Trophoblast cell (in vitro differentiated cells and primary cell): Measurements from ENCODE around the gene GGT6.
A peak's percentile ranks its signal among the peaks of the same experiment; 100 is the strongest.

Source experiments
- DNase-seq, 2 donors: peaks; one replicate each; pipeline ENCODE4 v3.0.0-alpha.2; 2016
- H2AFZ ChIP-seq: 2 replicates; pipeline ENCODE4 v1.6.1; 2013; ENCODE audit warnings: low read length, moderate library complexity, mild to moderate bottlenecking; ENCODE audit not compliant: insufficient read depth, poor library complexity
- H2AK5ac ChIP-seq: 2 replicates; pipeline ENCODE4 v1.6.1; 2013; ENCODE audit warnings: mild to moderate bottlenecking, low read length
- H2BK120ac ChIP-seq: 2 replicates; pipeline ENCODE4 v1.6.1; 2013; ENCODE audit warnings: low read length, mild to moderate bottlenecking, moderate library complexity; ENCODE audit not compliant: insufficient read depth, poor library complexity
- H2BK12ac ChIP-seq: 2 replicates; pipeline ENCODE4 v1.6.1; 2013; ENCODE audit warnings: mild to moderate bottlenecking, low read length, moderate library complexity
- H2BK5ac ChIP-seq: 2 replicates; pipeline ENCODE4 v1.6.1; 2013; ENCODE audit warnings: low read length, low read depth, moderate library complexity, mild to moderate bottlenecking; ENCODE audit not compliant: poor library complexity
- H3K14ac ChIP-seq: 2 replicates; pipeline ENCODE4 v1.6.1; 2013; ENCODE audit warnings: mild to moderate bottlenecking, low read length
- H3K18ac ChIP-seq: 2 replicates; pipeline ENCODE4 v1.6.1; 2013; ENCODE audit warnings: mild to moderate bottlenecking, low read length
- H3K23ac ChIP-seq: 2 replicates; pipeline ENCODE4 v1.6.1; 2013; ENCODE audit warnings: low read length
- H3K27ac ChIP-seq: 2 replicates; pipeline ENCODE4 v1.5.1; 2013; ENCODE audit warnings: low read depth, mild to moderate bottlenecking, inconsistent platforms, low read length, moderate library complexity
- H3K27me3 ChIP-seq: 2 replicates; pipeline ENCODE4 v1.6.1; 2013; ENCODE audit warnings: inconsistent platforms, mild to moderate bottlenecking, low read length, moderate library complexity; ENCODE audit not compliant: insufficient read depth
- H3K36me3 ChIP-seq, 2 experiments: 1 replicate in 1 of 2; 2 replicates in 1 of 2; pipeline ENCODE4 v1.6.1; 2013; ENCODE audit warnings: low read length in 2 of 2, mild to moderate bottlenecking in 2 of 2, moderate library complexity in 1 of 2; ENCODE audit not compliant: insufficient read depth in 2 of 2, control insufficient read depth in 1 of 2
- H3K4ac ChIP-seq: 2 replicates; pipeline ENCODE4 v1.6.1; 2013; ENCODE audit warnings: low read depth, mild to moderate bottlenecking, low read length, moderate library complexity
- H3K4me1 ChIP-seq, 2 experiments: 1 replicate in 1 of 2; 2 replicates in 1 of 2; pipeline ENCODE4 v1.6.1; 2013; ENCODE audit warnings: low read length in 2 of 2, mild to moderate bottlenecking in 2 of 2, moderate library complexity in 1 of 2; ENCODE audit not compliant: insufficient read depth in 2 of 2, control insufficient read depth in 1 of 2
- H3K4me2 ChIP-seq: 2 replicates; pipeline ENCODE4 v1.6.1; 2013; ENCODE audit warnings: inconsistent platforms, mild to moderate bottlenecking, low read length, moderate library complexity
- H3K4me3 ChIP-seq: 2 replicates; pipeline ENCODE4 v1.5.1; 2013; ENCODE audit warnings: mild to moderate bottlenecking, low read depth, low read length, inconsistent platforms
- H3K79me1 ChIP-seq: one replicate; pipeline ENCODE4 v1.6.1; 2013; ENCODE audit warnings: low read length
- H3K79me2 ChIP-seq: 2 replicates; pipeline ENCODE4 v1.6.1; 2013; ENCODE audit warnings: low read length, mild to moderate bottlenecking; ENCODE audit not compliant: control insufficient read depth, insufficient read depth, poor library complexity
- H3K9ac ChIP-seq: 2 replicates; pipeline ENCODE4 v1.6.1; 2013; ENCODE audit warnings: mild to moderate bottlenecking, low read length
- H3K9me3 ChIP-seq: 2 replicates; pipeline ENCODE4 v1.6.1; 2013; ENCODE audit warnings: low read depth, mild to moderate bottlenecking, control low read depth, inconsistent platforms, low read length; ENCODE audit not compliant: insufficient read depth
- H4K12ac ChIP-seq: 2 replicates; pipeline ENCODE4 v1.6.1; 2013; ENCODE audit warnings: low read depth, mild to moderate bottlenecking, low read length, moderate library complexity
- H4K8ac ChIP-seq: 2 replicates; pipeline ENCODE4 v1.6.1; 2013; ENCODE audit warnings: low read depth, mild to moderate bottlenecking, low read length, moderate library complexity
- H4K91ac ChIP-seq: one replicate; pipeline ENCODE4 v1.6.1; 2013; ENCODE audit warnings: low read depth, mild to moderate bottlenecking, low read length, moderate library complexity
- WGBS: extraction: QIAGEN DNeasy Blood & Tissue Kit; methylation state at CpG from one replicate; pipeline ENCODE4 v1.1.7; 2013; ENCODE audit warnings: missing lambda C conversion rate; ENCODE audit not compliant: insufficient read length, insufficient coverage; ENCODE audit errors: extremely low coverage; 5-methylcytosine and 5-hydroxymethylcytosine counted together

Gene GGT6

DNA sequence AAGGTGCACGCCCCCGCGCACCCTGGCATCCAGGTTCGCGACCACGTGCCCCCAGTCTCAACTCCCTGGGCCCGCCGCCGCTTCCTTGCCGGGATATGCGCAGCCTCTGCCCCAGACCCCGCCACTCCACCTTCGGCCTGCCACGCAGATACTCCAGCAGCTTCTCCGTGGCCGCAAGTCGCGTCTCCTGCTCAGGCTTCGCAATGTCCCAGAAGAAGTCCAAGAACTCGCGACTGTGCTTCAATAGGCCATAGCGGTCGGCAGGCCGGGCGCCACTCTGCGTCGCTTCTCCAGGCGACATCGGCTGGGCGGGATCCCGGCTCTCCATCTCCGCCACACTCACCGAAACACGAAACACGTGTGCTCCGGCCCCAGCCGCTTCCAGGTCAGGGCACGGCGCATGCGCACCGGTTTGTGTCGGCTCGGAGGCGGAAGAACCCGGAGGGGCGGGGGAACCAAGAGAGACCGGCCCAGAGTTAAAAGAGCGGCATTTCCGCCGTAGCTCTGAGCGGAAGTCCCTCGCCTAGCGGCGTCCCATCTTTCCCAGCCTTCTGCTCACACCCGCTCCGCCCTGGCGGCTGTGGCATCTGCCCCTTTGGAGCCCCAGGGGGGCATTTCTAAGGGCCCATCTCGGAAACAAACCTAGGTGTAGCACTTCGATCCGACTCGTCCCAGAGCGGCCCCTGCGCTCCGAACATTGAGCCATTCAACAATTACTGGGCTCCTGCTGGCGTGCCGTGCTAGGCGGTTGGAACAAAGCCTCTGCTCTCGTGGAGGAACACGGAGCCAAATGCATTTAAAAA is 5.2 kb downstream of the GGT6 start, which contains the start of gene MYBBP1A:
Gene MYBBP1A (minus strand): TSS at position 388 of the 803 bp plus-strand sequence. CDS start 60 bp downstream, at position 328.
- Histone ChIP-seq H2BK12ac (peak within 1 kb of the TSS; percentile 66), H2AFZ (peak within 1 kb of the TSS; percentile 62), H2AK5ac (peak within 1 kb of the TSS; percentile 64), H4K91ac (peak within 1 kb of the TSS; percentile 79), H3K23ac (no peak within 1 kb of the TSS), H3K14ac (peak within 1 kb of the TSS; percentile 76), H3K4ac (peak within 1 kb of the TSS; percentile 53), H4K12ac (peak within 1 kb of the TSS; percentile 93), H3K9ac (peak within 1 kb of the TSS; percentile 80), H2BK120ac (peak within 1 kb of the TSS; percentile 73), H3K18ac (peak within 1 kb of the TSS; percentile 55), H3K4me2 (peak within 1 kb of the TSS; percentile 89), H3K9me3 (peaks cover 2% of the 10 kb centered on the region), H3K4me3 (peak within 1 kb of the TSS; percentile 85), H4K8ac (peak within 1 kb of the TSS; percentile 95), H3K27ac (peak within 1 kb of the TSS; percentile 50), H3K4me1 (peaks cover 27 to 30% of the 10 kb centered on the region in 2 experiments), H3K79me1 (peaks cover 8% of the 10 kb centered on the region), H3K27me3 (no peaks in the 10 kb centered on the region), H3K79me2 (peaks cover 8% of the 10 kb centered on the region), H2BK5ac (peak within 1 kb of the TSS; percentile 77), H3K36me3 (peaks cover 25 to 27% of the 10 kb centered on the region in 2 experiments)
- DNase-seq: peak; percentile 97 to 98
- no CpG with 5 or more reads among the region's 69 CpGs for WGBS

DNA sequence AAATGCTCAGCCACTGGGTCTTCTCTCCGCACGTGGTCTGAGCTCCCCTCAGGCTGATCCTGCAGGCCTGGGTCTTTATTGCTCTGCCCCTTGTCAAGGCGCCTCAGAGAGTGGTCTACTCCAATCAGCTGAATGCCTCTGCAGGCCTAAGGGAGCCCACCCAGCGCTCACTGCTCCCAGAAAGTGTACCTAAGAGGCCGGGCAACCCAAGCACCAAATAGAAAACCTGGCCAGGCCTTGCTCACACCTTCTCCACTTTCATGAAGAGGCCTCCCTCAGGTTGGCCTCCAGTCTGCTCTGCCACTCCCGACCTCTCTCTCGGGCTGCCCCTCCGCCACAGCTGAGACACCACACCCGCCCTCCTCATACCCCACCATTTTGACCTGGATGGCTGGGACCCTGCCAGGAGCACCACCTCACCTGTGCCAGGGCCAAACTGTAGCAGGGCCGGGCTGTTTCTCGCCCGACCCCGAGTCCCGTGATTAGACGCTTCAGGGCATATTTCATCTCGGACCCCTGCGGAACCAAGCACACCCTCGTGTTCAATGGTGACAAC is 5.9 kb downstream of the GGT6 start:
- Histone ChIP-seq H3K27ac (no peak overlapping the region), H4K12ac (peak overlapping the region; percentile 33), H4K8ac (peak overlapping the region; percentile 71), H2AFZ (no peak overlapping the region), H3K4me3 (peak overlapping the region; percentile 85), H3K36me3 (peaks cover 31 to 32% of the 10 kb centered on the region in 2 experiments), H3K14ac (peak overlapping the region; percentile 76), H3K4me2 (peak overlapping the region; percentile 89), H3K4me1 (peaks cover 29 to 30% of the 10 kb centered on the region in 2 experiments), H3K9me3 (peaks cover 2% of the 10 kb centered on the region), H3K79me1 (peaks cover 8% of the 10 kb centered on the region), H2BK5ac (no peak overlapping the region), H3K79me2 (peaks cover 8% of the 10 kb centered on the region), H3K18ac (peak overlapping the region; percentile 55), H4K91ac (peak overlapping the region; percentile 62), H2BK12ac (no peak overlapping the region), H3K9ac (peak overlapping the region; percentile 80), H2BK120ac (peak overlapping the region; percentile 49), H2AK5ac (peak overlapping the region; percentile 3), H3K27me3 (no peaks in the 10 kb centered on the region), H3K23ac (no peak overlapping the region), H3K4ac (peak overlapping the region; percentile 53)
- WGBS: no CpG with 5 or more reads among the region's 18 CpGs
- DNase-seq: no peak

DNA sequence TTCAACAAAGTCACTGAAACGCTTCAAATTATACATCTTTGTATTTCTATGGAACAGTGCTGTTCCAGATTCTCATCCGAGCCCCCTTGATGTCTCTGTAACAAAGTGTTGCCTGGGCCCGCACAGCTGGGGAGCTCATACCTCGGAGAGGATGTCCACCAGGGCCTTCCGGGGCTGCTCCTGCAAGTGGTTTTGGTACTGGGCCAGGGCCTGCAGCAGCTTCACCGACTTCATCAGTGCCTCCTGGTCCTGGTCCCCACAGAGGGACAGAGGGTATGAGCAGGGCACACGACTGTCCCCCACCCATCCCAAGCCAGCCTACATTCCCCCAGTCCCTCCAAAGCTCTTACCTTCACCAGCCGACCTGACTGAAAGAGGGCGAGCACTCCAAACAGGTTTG is 6.7 kb downstream of the GGT6 start:
- H2AFZ ChIP-seq: no peak overlapping the region
- no peak overlapping the region for H4K8ac ChIP-seq
- no peak overlapping the region for H2AK5ac ChIP-seq
- peaks cover 2% of the 10 kb centered on the region for H3K9me3 ChIP-seq
- no CpG with 5 or more reads among the region's 9 CpGs for whole genome bisulfite sequencing
- no peak overlapping the region for H3K23ac ChIP-seq
- H3K79me2 ChIP-seq: peaks cover 8% of the 10 kb centered on the region
- H3K4me3 ChIP-seq: no peak overlapping the region
- no peak overlapping the region for H2BK120ac ChIP-seq
- peaks cover 37 to 38% of the 10 kb centered on the region in 2 experiments for H3K36me3 ChIP-seq
- H3K4me1 ChIP-seq: peaks cover 30 to 35% of the 10 kb centered on the region in 2 experiments
- no peaks in the 10 kb centered on the region for H3K27me3 ChIP-seq
- no peak overlapping the region for H2BK5ac ChIP-seq
- no peak overlapping the region for H2BK12ac ChIP-seq
- H3K9ac ChIP-seq: no peak overlapping the region
- no peak overlapping the region for H4K12ac ChIP-seq
- H3K4ac ChIP-seq: no peak overlapping the region
- peaks cover 8% of the 10 kb centered on the region for H3K79me1 ChIP-seq
- no peak overlapping the region for H3K14ac ChIP-seq
- no peak overlapping the region for H4K91ac ChIP-seq
- DNase-seq: no peak
- no peak overlapping the region for H3K4me2 ChIP-seq
- H3K27ac ChIP-seq: no peak overlapping the region
- no peak overlapping the region for H3K18ac ChIP-seq

DNA sequence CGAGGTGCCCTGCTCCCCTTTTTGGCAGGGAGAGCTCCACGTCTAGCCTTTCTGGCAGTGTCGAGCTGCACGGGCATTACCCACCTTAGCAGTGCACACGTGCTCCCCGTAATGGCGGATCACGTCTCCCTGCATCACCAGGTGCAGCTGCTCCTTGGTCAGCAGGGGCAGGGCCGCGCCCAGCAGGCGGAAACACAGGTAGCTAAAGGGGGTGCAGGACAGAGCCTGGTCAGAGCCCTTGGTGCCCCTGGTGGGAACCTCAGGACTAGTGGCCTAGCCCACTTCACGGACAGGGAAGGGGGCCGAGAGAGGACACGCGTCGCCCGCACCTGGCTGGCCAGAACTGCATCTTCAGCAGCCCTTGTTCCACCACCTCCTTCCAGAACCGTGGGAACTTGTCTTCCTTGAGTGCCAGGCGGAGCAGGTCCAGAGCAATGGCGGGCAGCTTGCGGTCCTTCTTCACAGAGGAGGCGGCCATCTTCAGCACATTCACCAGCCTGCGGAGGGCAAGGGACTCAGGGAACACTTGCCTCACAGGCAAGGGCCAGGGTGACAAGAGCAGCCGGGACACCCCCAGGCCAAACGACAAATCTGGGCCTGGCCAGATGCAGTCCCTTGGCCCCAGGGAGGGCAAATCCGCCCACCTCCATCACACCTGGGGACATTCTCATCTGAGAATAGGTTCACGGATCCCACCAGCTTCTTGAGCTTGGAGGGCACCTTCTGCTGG is 8.4 kb downstream of the GGT6 start:
- Histone ChIP-seq H2BK5ac (no peak overlapping the region), H2AK5ac (no peak overlapping the region), H3K9ac (peak overlapping the region; percentile 28), H4K91ac (no peak overlapping the region), H3K4ac (no peak overlapping the region), H3K9me3 (peaks cover 2% of the 10 kb centered on the region), H4K12ac (no peak overlapping the region), H3K18ac (no peak overlapping the region), H3K36me3 (peaks cover 53 to 56% of the 10 kb centered on the region in 2 experiments), H3K14ac (no peak overlapping the region), H3K79me1 (peaks cover 8% of the 10 kb centered on the region), H3K79me2 (peaks cover 8% of the 10 kb centered on the region), H3K4me1 (peaks cover 24 to 35% of the 10 kb centered on the region in 2 experiments), H3K27ac (no peak overlapping the region), H4K8ac (no peak overlapping the region), H3K27me3 (no peaks in the 10 kb centered on the region), H2BK12ac (no peak overlapping the region), H2BK120ac (no peak overlapping the region), H2AFZ (no peak overlapping the region), H3K4me2 (no peak overlapping the region), H3K23ac (no peak overlapping the region), H3K4me3 (no peak overlapping the region)
- WGBS: no CpG with 5 or more reads among the region's 27 CpGs
- DNase-seq: no peak
